HepG2 (cell line): ENCODE measurements around the gene IQUB. TPM values are rescaled to one million over a fixed set of nuclear protein-coding genes. Genes with fewer than 3 reads are reported as not detected.

Experiments used
- ATAC-seq: fragments of 200-7000 bp; cut with Tn5 transposase; 3 replicates; pipeline ENCODE4 v1.9.1; 2020; ENCODE audit warnings: mild to moderate bottlenecking, moderate library complexity
- BruUV-seq: library from RNA; stranded (reverse); fragments of 400-500 nt; replicated peaks from 2 replicates; lab custom pipeline; 2021; lab: Mats Ljungman, UMichigan
- CTCF ChIA-PET: fragments of 300-600 bp; formaldehyde crosslinking; extraction: SDS; loops from one replicate; lab custom pipeline; 2021; ENCODE audit warnings: low total read pairs, inconsistent platforms, low intra/inter-chr PET ratio; lab: Yijun Ruan, JAX
- POLR2A ChIA-PET: fragments of 350-600 bp; sonication (Branson Sonifier 250); formaldehyde crosslinking; loops from one replicate; lab custom pipeline; 2020; ENCODE audit warnings: antibody characterized with exemption, inconsistent platforms; lab: Yijun Ruan, JAX
- DNase-seq: peaks from one replicate; pipeline ENCODE4 v3.0.0-alpha.2; 2015; ENCODE audit warnings: low spot score
- FAIRE-seq: peaks from 3 replicates; lab custom pipeline; 2011; peaks lifted over from hg19 to GRCh38; lab: Jason Lieb, UNC
- H2AFZ ChIP-seq: one replicate; pipeline ENCODE4 v1.6.1; 2011; ENCODE audit warnings: low read length, inconsistent platforms
- H3K27ac ChIP-seq: fragments of 300-600 bp; 3 replicates; pipeline ENCODE4 v1.8.0; 2011; ENCODE audit warnings: mixed run types, mild to moderate bottlenecking, mixed read lengths, low read length, inconsistent platforms; ENCODE audit not compliant: insufficient read depth; ENCODE audit errors: extremely low read length
- H3K27me3 ChIP-seq, 2 experiments: fragments of 200-600 bp in 1 of 2; 2 replicates in 1 of 2; 3 replicates in 1 of 2; pipeline versions ENCODE4 v1.6.0 to v1.8.0; 2011; ENCODE audit warnings: low read length in 2 of 2, mild to moderate bottlenecking in 2 of 2, moderate library complexity in 2 of 2, inconsistent platforms in 1 of 2; ENCODE audit not compliant: insufficient read depth in 2 of 2, control insufficient read depth in 1 of 2
- H3K36me3 ChIP-seq, 2 experiments: fragments of 200-600 bp in 1 of 2; replicated peaks in 1 of 2; 2 replicates in 1 of 2; 3 replicates in 1 of 2; pipeline versions ENCODE4 v1.5.1 to v1.8.0; 2011; ENCODE audit warnings: low read length in 2 of 2, inconsistent platforms in 1 of 2; ENCODE audit not compliant: insufficient read depth in 2 of 2, control insufficient read depth in 1 of 2
- H3K4me1 ChIP-seq: 2 replicates; pipeline ENCODE4 v1.5.1; 2012; ENCODE audit warnings: low read length, inconsistent platforms; ENCODE audit not compliant: insufficient read depth
- H3K4me2 ChIP-seq: 2 replicates; pipeline ENCODE4 v1.6.0; 2011; ENCODE audit warnings: low read depth, low read length, inconsistent platforms
- H3K4me3 ChIP-seq, 3 experiments: fragments of 200-600 bp in 1 of 3; sonication (generic), shearing (Covaris generic) in 1 of 3; replicated peaks in 1 of 3; 2 replicates each; pipeline ENCODE4 v1.5.1; 2011 to 2016; ENCODE audit warnings: low read length in 3 of 3, inconsistent platforms in 2 of 3, low read depth in 2 of 3, mild to moderate bottlenecking in 2 of 3, control low read depth in 1 of 3, mixed read lengths in 1 of 3; ENCODE audit not compliant: insufficient read depth in 1 of 3
- H3K79me2 ChIP-seq: one replicate; pipeline ENCODE4 v1.6.1; 2011; ENCODE audit warnings: low read length, inconsistent platforms; ENCODE audit not compliant: insufficient read depth
- H3K9ac ChIP-seq: 2 replicates; pipeline ENCODE4 v1.6.0; 2011; ENCODE audit warnings: mild to moderate bottlenecking, low read depth, low read length, inconsistent platforms; ENCODE audit not compliant: insufficient read depth
- H3K9me3 ChIP-seq: 2 replicates; pipeline ENCODE4 v1.5.1; 2012; ENCODE audit warnings: mild to moderate bottlenecking, low read length
- H4K20me1 ChIP-seq: 2 replicates; pipeline ENCODE4 v1.6.0; 2011; ENCODE audit warnings: inconsistent platforms, mild to moderate bottlenecking, low read length, moderate library complexity; ENCODE audit not compliant: insufficient read depth
- GATAD1 ChIP-seq: IDR thresholded peaks from 2 replicates; pipeline ENCODE4 v1.6.1; 2016; ENCODE audit warnings: missing genetic modification reagents, missing compliant biosample characterization
- KDM5A ChIP-seq: fragments of 200-600 bp; sonication (generic); IDR thresholded peaks from 2 replicates; pipeline ENCODE4 v1.7.0; 2018; ENCODE audit warnings: antibody characterized with exemption, mild to moderate bottlenecking, low read length, borderline replicate concordance
- NCOA5 ChIP-seq: sonication (generic); formaldehyde crosslinking; IDR thresholded peaks from 2 replicates; pipeline ENCODE4 v1.4.0; 2020; ENCODE audit warnings: missing genetic modification reagents
- NCOR1 ChIP-seq: fragments of 200-600 bp; sonication (generic); IDR thresholded peaks from 2 replicates; pipeline ENCODE4 v1.7.0; 2017; ENCODE audit warnings: antibody characterized with exemption, low read length, borderline replicate concordance
- PPARG ChIP-seq: conservative IDR thresholded peaks from 2 replicates; pipeline ENCODE4 v1.6.1; 2016; ENCODE audit warnings: missing biosample characterization, missing genetic modification reagents
- SMYD3 ChIP-seq: sonication (generic); formaldehyde crosslinking; IDR thresholded peaks from 2 replicates; pipeline ENCODE4 v1.8.1; 2023; ENCODE audit warnings: mild to moderate bottlenecking, missing genetic modification reagents
- ZBTB7A ChIP-seq: sonication (generic); formaldehyde crosslinking; IDR thresholded peaks from 2 replicates; pipeline ENCODE4 v1.8.0; 2022; ENCODE audit warnings: mild to moderate bottlenecking, missing genetic modification reagents
- ZNF792 ChIP-seq: IDR thresholded peaks from 2 replicates; pipeline ENCODE4 v1.6.1; 2016
- WGBS: methylation state at CpG from one replicate; pipeline ENCODE4 v1.1.6; 2017; ENCODE audit warnings: low lambda C conversion rate; 5-methylcytosine and 5-hydroxymethylcytosine counted together
- in situ Hi-C: cut with HindIII; loops from 2 replicates; pipeline ENCODE4 v1.10.0; 2017; ENCODE audit warnings: low pct_unique_long_range_greater_than_20kb; ENCODE audit not compliant: extremely low pct_ligation_motif_present
- intact Hi-C: fragments of 100-400 bp; cut with micrococcal nuclease; formaldehyde crosslinking; loops from one replicate; pipeline ENCODE4 v1.10.0; 2022; ENCODE audit not compliant: unreplicated experiment
- polyA plus RNA-seq, 8 experiments: library from polyadenylated mRNA; depleted of rRNA in 3 of 8; stranded (reverse) in 7 of 8; unstranded in 1 of 8; fragments of >200 nt; fragmentation: Illumina TruSeq in 4 of 8; extraction: Trizol in 4 of 8; gene quantifications; 2 replicates each; pipeline versions ENCODE4 v1.2.1 to v1.2.3, GENCODE V29; 2011 to 2016; ENCODE audit warnings: low read depth in 4 of 8, missing spikeins in 1 of 8, mixed read lengths in 1 of 8; ENCODE audit not compliant: insufficient read depth in 1 of 8
- total RNA-seq, 5 experiments: library from RNA; depleted of rRNA; stranded (reverse); fragments of >200 nt; fragmentation: Illumina TruSeq; extraction: Trizol; gene quantifications; 2 replicates each; pipeline ENCODE4 v1.2.3, GENCODE V29; 2016; ENCODE audit warnings: low read depth in 1 of 5
- TF ChIP-seq, protein P1 (sequence below): sonication (generic); formaldehyde crosslinking; IDR thresholded peaks from 2 replicates; pipeline ENCODE4 v1.4.0; 2020; ENCODE audit warnings: missing genetic modification reagents
- TF ChIP-seq, protein P2 (sequence below), 2 experiments: sonication (generic) in 1 of 2; formaldehyde crosslinking in 1 of 2; IDR thresholded peaks; 2 replicates each; pipeline versions ENCODE4 v1.4.0 to v1.6.1; 2018 to 2020; ENCODE audit warnings: missing genetic modification reagents in 2 of 2, borderline replicate concordance in 1 of 2, low read depth in 1 of 2, mild to moderate bottlenecking in 1 of 2, missing biosample characterization in 1 of 2
- TF ChIP-seq, protein P3 (sequence below): sonication (generic); formaldehyde crosslinking; IDR thresholded peaks from 2 replicates; pipeline ENCODE4 v1.4.0; 2020; ENCODE audit warnings: missing genetic modification reagents

The IQUB gene
- total and polyA plus RNA-seq, 2 of the 13 experiments (the other 11 are each of a cell fraction or from before 2014, with no cell fraction given), result 0.07 TPM; not detected in 1

DNA sequence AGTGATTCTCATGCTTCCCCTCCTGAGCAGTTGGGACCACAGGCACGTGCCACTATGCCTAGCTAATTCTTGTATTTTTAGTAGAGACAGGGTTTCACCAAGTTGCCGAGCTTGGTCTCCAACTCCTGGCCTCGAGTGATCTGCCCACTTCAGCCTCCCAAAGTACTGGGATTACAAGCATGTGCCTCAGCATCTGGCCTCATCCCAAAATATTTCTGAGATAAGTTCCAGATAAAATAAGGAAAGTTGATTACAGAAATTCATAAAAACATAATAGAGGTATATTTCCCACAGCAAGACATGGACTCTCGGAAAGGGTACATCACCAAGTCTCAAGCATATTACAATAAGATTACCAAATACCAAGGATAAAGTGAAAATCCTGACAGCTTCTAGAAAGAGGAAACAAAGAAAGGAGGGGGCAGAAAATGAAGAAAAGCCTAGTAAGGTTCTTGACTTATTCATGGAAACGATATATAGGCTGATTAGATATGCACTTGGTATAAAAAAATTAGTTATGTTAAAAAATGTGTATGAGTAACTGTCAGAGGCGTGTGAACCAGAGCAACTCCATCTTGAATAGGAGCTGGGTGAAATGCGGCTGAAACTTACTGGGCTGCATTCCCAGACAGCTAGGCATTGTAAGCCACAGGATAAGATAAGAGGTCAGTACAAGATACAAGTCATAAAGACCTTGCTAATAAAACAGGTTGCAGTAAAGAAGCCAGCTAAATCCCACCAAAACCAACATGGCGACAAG lies 35.0 kb downstream of the IQUB start (continued):
- TF ChIP-seq KDM5A, result no peak
- TF ChIP-seq ZNF792, result no peak
- TF ChIP-seq SMYD3 (CRISPR knock-in tag), result no peak
- TF ChIP-seq, protein P1, sequence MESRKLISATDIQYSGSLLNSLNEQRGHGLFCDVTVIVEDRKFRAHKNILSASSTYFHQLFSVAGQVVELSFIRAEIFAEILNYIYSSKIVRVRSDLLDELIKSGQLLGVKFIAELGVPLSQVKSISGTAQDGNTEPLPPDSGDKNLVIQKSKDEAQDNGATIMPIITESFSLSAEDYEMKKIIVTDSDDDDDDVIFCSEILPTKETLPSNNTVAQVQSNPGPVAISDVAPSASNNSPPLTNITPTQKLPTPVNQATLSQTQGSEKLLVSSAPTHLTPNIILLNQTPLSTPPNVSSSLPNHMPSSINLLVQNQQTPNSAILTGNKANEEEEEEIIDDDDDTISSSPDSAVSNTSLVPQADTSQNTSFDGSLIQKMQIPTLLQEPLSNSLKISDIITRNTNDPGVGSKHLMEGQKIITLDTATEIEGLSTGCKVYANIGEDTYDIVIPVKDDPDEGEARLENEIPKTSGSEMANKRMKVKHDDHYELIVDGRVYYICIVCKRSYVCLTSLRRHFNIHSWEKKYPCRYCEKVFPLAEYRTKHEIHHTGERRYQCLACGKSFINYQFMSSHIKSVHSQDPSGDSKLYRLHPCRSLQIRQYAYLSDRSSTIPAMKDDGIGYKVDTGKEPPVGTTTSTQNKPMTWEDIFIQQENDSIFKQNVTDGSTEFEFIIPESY (CRISPR knock-in tag), result no peak
- no peak for TF ChIP-seq ZBTB7A (CRISPR knock-in tag)

DNA sequence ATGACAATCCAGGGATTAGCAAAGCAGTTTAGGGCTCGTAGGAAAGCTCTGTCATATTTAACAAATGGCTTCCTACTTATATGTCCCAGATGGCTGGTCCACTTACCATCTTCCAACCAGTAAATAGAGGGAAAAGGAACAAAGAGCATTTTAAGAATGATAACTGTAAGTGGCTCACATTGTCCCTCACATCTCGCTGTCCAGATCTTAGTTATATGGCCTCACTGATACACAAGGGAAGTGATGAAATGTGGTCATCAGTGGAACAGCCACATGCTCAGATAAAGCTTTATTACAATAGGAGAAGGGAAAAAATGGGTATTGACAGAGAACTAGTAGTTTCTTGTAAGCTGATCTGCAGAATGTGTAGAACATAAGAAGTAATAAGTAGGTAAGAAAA lies 35.8 kb downstream of the IQUB start:
- BruUV-seq, result no TSS peak
- H3K9me3 ChIP-seq, result no peaks in the 10 kb centered on the region
- no peak overlapping the region for H3K27ac ChIP-seq
- H3K4me3 ChIP-seq, result no peak overlapping the region
- H4K20me1 ChIP-seq, result no peaks in the 10 kb centered on the region
- in situ Hi-C loops, result no loop called here
- H3K4me2 ChIP-seq, result no peak overlapping the region
- FAIRE-seq, result no peak
- H3K79me2 ChIP-seq, result no peaks in the 10 kb centered on the region
- ChIA-PET CTCF (no interaction called here), POLR2A (no interaction called here)
- H2AFZ ChIP-seq, result no peak overlapping the region
- WGBS, result 0% methylated on average over 2 of the region's 2 CpGs
- no peak for DNase-seq
- no peaks in the 10 kb centered on the region for H3K36me3 ChIP-seq
- no peaks in the 10 kb centered on the region for H3K27me3 ChIP-seq
- H3K4me1 ChIP-seq, result no peaks in the 10 kb centered on the region
- ATAC-seq, result no peak
- intact Hi-C loops, result loop anchor here (10.0 kb wide), 1 partner anchor 126 kb away; no protein-coding TSS in a partner anchor
- no peak overlapping the region for H3K9ac ChIP-seq
- TF ChIP-seq PPARG (CRISPR knock-in tag) (no peak), NCOA5 (no peak), GATAD1 (CRISPR knock-in tag) (no peak), NCOR1 (no peak)
- TF ChIP-seq, protein P2, sequence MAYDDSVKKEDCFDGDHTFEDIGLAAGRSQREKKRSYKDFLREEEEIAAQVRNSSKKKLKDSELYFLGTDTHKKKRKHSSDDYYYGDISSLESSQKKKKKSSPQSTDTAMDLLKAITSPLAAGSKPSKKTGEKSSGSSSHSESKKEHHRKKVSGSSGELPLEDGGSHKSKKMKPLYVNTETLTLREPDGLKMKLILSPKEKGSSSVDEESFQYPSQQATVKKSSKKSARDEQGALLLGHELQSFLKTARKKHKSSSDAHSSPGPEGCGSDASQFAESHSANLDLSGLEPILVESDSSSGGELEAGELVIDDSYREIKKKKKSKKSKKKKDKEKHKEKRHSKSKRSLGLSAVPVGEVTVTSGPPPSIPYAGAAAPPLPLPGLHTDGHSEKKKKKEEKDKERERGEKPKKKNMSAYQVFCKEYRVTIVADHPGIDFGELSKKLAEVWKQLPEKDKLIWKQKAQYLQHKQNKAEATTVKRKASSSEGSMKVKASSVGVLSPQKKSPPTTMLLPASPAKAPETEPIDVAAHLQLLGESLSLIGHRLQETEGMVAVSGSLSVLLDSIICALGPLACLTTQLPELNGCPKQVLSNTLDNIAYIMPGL (CRISPR knock-in tag; IDR thresholded peaks at IDR 0.05; ENCODE audit: borderline replicate concordance in 1 of 2, low read depth in 1 of 2), result no peak
- TF ChIP-seq, protein P3, sequence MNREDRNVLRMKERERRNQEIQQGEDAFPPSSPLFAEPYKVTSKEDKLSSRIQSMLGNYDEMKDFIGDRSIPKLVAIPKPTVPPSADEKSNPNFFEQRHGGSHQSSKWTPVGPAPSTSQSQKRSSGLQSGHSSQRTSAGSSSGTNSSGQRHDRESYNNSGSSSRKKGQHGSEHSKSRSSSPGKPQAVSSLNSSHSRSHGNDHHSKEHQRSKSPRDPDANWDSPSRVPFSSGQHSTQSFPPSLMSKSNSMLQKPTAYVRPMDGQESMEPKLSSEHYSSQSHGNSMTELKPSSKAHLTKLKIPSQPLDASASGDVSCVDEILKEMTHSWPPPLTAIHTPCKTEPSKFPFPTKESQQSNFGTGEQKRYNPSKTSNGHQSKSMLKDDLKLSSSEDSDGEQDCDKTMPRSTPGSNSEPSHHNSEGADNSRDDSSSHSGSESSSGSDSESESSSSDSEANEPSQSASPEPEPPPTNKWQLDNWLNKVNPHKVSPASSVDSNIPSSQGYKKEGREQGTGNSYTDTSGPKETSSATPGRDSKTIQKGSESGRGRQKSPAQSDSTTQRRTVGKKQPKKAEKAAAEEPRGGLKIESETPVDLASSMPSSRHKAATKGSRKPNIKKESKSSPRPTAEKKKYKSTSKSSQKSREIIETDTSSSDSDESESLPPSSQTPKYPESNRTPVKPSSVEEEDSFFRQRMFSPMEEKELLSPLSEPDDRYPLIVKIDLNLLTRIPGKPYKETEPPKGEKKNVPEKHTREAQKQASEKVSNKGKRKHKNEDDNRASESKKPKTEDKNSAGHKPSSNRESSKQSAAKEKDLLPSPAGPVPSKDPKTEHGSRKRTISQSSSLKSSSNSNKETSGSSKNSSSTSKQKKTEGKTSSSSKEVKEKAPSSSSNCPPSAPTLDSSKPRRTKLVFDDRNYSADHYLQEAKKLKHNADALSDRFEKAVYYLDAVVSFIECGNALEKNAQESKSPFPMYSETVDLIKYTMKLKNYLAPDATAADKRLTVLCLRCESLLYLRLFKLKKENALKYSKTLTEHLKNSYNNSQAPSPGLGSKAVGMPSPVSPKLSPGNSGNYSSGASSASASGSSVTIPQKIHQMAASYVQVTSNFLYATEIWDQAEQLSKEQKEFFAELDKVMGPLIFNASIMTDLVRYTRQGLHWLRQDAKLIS (CRISPR knock-in tag), result no peak
